SKM-1 treated with dmso at 0.1 percent for 144 hours (cell line): ENCODE data around the gene RGS12.

Source experiments
- DNase-seq: peaks from one replicate; lab custom pipeline; 2025; ENCODE audit not compliant: unreplicated experiment; lab: John Stamatoyannopoulos, UW

Gene RGS12

GRCh38 chr4:3310301-3311094 is 17.7 kb downstream of the RGS12 start:
- no peak for DNase-seq

- no peak for DNase-seq
Measured at GRCh38 chr4:3311095-3311372, 18.2 kb downstream of the RGS12 start.

GRCh38 chr4:3311489-3312171 is 18.8 kb downstream of the RGS12 start:
- DNase-seq = no peak

- no peak for DNase-seq
Measured at GRCh38 chr4:3312362-3312761, 19.5 kb downstream of the RGS12 start.

GRCh38 chr4:3313139-3313538 is 20.3 kb downstream of the RGS12 start:
- DNase-seq = no peak

GRCh38 chr4:3313556-3314228 is 20.9 kb downstream of the RGS12 start:
- no peak for DNase-seq

GRCh38 chr4:3314706-3315260 is 22.0 kb downstream of the RGS12 start:
- no peak for DNase-seq

GRCh38 chr4:3315566-3315965 is 22.7 kb downstream of the RGS12 start:
- DNase-seq = no peak

GRCh38 chr4:3316146-3316545 is 23.3 kb downstream of the RGS12 start:
- no peak for DNase-seq

- DNase-seq = no peak
Measured at GRCh38 chr4:3317011-3317655, 24.3 kb downstream of the RGS12 start.

- no peak for DNase-seq
Measured at GRCh38 chr4:3317656-3318211, 24.9 kb downstream of the RGS12 start.

- DNase-seq = no peak
Measured at GRCh38 chr4:3318561-3319021, 25.8 kb downstream of the RGS12 start.

GRCh38 chr4:3320361-3321023 is 27.7 kb downstream of the RGS12 start:
- no peak for DNase-seq

- DNase-seq = no peak
Measured at GRCh38 chr4:3321295-3321889, 28.6 kb downstream of the RGS12 start.

- DNase-seq = no peak
Measured at GRCh38 chr4:3322059-3322550, 29.3 kb downstream of the RGS12 start.

GRCh38 chr4:3323071-3323481 is 30.3 kb downstream of the RGS12 start:
- DNase-seq = no peak

- DNase-seq = no peak
Measured at GRCh38 chr4:3324093-3324815, 31.4 kb downstream of the RGS12 start.

- no peak for DNase-seq
Measured at GRCh38 chr4:3328814-3329663, 36.2 kb downstream of the RGS12 start.
